GM12874 (cell line): ENCODE results near the gene VSX1.

ENCODE experiments used
- CTCF ChIP-seq: IDR thresholded peaks from 2 replicates; pipeline ENCODE4 v1.5.1; 2011; ENCODE audit warnings: low read depth, mild to moderate bottlenecking, control low read depth, low read length, moderate library complexity; ENCODE audit not compliant: insufficient read depth

VSX1 gene

GRCh38 chr20:25081730-25082497 lies at the start of gene VSX1:
Gene VSX1 (minus strand): TSS chr20:25082141. CDS start chr20:25082096, 45 bp downstream.
- TF ChIP-seq CTCF: no peak

- TF ChIP-seq CTCF: no peak
Measured at GRCh38 chr20:25129908-25130307, 48.0 kb upstream of the VSX1 start.

GRCh38 chr20:25129428-25129827 lies 47.5 kb upstream of the VSX1 start:
- TF ChIP-seq CTCF: no peak

- no peak for TF ChIP-seq CTCF
Measured at GRCh38 chr20:25128649-25129048, 46.7 kb upstream of the VSX1 start.

- TF ChIP-seq CTCF: no peak
Measured at GRCh38 chr20:25127761-25128537, 46.0 kb upstream of the VSX1 start.

- TF ChIP-seq CTCF: no peak
Measured at GRCh38 chr20:25126204-25127029, 44.5 kb upstream of the VSX1 start.

GRCh38 chr20:25125636-25126035 lies 43.7 kb upstream of the VSX1 start:
- TF ChIP-seq CTCF: no peak
